HL-60 (cell line): ENCODE results near the gene HAGHL.

Experiments used
- GABPA ChIP-seq: IDR thresholded peaks from 2 replicates; pipeline ENCODE4 v1.6.1; 2012; ENCODE audit warnings: low read depth
- POLR2AphosphoS5 ChIP-seq: IDR thresholded peaks from 2 replicates; pipeline ENCODE4 v1.6.1; 2012; ENCODE audit warnings: low read depth
- SPI1 ChIP-seq: IDR thresholded peaks from 2 replicates; pipeline ENCODE4 v1.6.1; 2012; ENCODE audit warnings: low read depth, mild to moderate bottlenecking, borderline replicate concordance
- TF ChIP-seq, protein P1 (sequence below): IDR thresholded peaks from one replicate; pipeline ENCODE4 v1.5.1; 2011; ENCODE audit warnings: low read length, control low read depth, inconsistent platforms; ENCODE audit not compliant: insufficient read depth

DNA sequence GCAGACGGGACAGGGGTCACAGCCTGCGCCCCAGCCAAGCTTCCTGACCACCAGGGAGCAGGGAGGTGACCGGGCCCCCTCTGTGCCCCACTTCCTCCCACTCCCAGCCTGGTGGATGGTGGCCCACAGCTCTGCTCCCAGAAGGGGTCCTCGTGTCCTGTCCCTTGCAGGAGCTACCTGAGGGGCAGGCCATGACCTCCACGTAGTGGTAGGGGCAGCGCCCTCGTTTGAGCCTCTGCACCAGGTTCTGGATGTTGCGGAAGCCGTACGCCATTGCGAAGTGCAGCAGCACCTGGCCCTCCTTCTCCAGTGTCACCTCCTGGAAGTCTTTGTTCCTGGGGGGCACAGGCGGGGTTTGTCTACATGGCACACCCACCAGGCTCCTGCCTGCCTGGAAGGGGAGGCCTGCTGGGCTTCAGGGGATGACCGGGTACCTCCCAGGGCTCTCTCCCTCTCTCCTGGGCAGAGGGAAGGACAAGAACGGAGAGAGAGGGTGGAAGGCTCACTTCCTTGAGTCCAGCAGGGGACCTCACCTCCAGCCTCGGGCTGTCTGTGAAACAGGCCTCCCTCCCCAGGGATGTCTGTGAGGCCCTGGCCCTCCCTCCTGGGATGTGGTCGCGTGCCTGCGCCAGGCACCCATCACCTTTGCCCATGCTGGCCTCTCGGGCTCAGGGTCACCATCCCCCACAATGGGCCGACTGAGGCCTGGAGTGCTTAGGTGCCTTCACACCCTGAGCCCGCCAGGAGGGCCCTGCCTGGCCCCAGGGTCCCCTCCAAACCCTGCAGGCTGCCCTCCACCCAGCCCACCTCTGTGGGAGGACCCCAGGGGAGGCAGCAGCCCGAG, 4.0 kb downstream of the HAGHL start:
- TF ChIP-seq, protein P1, sequence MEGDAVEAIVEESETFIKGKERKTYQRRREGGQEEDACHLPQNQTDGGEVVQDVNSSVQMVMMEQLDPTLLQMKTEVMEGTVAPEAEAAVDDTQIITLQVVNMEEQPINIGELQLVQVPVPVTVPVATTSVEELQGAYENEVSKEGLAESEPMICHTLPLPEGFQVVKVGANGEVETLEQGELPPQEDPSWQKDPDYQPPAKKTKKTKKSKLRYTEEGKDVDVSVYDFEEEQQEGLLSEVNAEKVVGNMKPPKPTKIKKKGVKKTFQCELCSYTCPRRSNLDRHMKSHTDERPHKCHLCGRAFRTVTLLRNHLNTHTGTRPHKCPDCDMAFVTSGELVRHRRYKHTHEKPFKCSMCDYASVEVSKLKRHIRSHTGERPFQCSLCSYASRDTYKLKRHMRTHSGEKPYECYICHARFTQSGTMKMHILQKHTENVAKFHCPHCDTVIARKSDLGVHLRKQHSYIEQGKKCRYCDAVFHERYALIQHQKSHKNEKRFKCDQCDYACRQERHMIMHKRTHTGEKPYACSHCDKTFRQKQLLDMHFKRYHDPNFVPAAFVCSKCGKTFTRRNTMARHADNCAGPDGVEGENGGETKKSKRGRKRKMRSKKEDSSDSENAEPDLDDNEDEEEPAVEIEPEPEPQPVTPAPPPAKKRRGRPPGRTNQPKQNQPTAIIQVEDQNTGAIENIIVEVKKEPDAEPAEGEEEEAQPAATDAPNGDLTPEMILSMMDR: no peak
- TF ChIP-seq POLR2AphosphoS5 (peak; percentile 7; the same call in 1 of the 2 replicates), SPI1 (no peak), GABPA (no peak)
